Neuronal stem cell (in vitro differentiated cells): Measurements from ENCODE around the gene HES5.

Experiments
- DNase-seq: peaks from one replicate; pipeline ENCODE4 v3.0.0-alpha.2; 2013; ENCODE audit warnings: low spot score
- H2AFZ ChIP-seq: one replicate; pipeline ENCODE4 v1.6.1; 2013; ENCODE audit warnings: mild to moderate bottlenecking, low read length, inconsistent platforms
- H2AK5ac ChIP-seq: 2 replicates; pipeline ENCODE4 v1.6.1; 2013; ENCODE audit warnings: low read depth, mild to moderate bottlenecking, inconsistent platforms, low read length, moderate library complexity, mixed read lengths
- H2BK120ac ChIP-seq: 2 replicates; pipeline ENCODE4 v1.6.1; 2013; ENCODE audit warnings: low read depth, mild to moderate bottlenecking, inconsistent platforms, low read length, moderate library complexity, mixed read lengths
- H2BK12ac ChIP-seq: one replicate; pipeline ENCODE4 v1.6.1; 2013; ENCODE audit warnings: low read length, inconsistent platforms
- H2BK15ac ChIP-seq: 2 replicates; pipeline ENCODE4 v1.6.1; 2013; ENCODE audit warnings: mild to moderate bottlenecking, low read length, inconsistent platforms, mixed read lengths
- H2BK5ac ChIP-seq: one replicate; pipeline ENCODE4 v1.6.1; 2013; ENCODE audit warnings: inconsistent platforms, mild to moderate bottlenecking, low read length, moderate library complexity
- H3K14ac ChIP-seq: one replicate; pipeline ENCODE4 v1.6.1; 2013; ENCODE audit warnings: low read length, inconsistent platforms
- H3K18ac ChIP-seq: 2 replicates; pipeline ENCODE4 v1.6.1; 2013; ENCODE audit warnings: low read length, inconsistent platforms
- H3K23ac ChIP-seq: 2 replicates; pipeline ENCODE4 v1.6.1; 2013; ENCODE audit warnings: low read depth, mild to moderate bottlenecking, mixed read lengths, low read length, inconsistent platforms; ENCODE audit not compliant: poor library complexity
- H3K27ac ChIP-seq: replicated peaks from 3 replicates; pipeline ENCODE4 v1.5.1; 2013; ENCODE audit warnings: low read length, inconsistent platforms
- H3K27me3 ChIP-seq, 3 experiments: 2 replicates each; pipeline ENCODE4 v1.6.1; 2013; ENCODE audit warnings: low read length in 3 of 3, mild to moderate bottlenecking in 2 of 3, inconsistent platforms in 1 of 3, low read depth in 1 of 3, mixed read lengths in 1 of 3, moderate library complexity in 1 of 3; ENCODE audit not compliant: control insufficient read depth in 3 of 3, insufficient read depth in 3 of 3
- H3K36me3 ChIP-seq, 2 donors: replicated peaks in 1 of 2; 2 replicates each; pipeline ENCODE4 v1.6.1; 2013; ENCODE audit warnings: low read length in 2 of 2; ENCODE audit not compliant: control insufficient read depth in 2 of 2, insufficient read depth in 2 of 2
- H3K4ac ChIP-seq: 2 replicates; pipeline ENCODE4 v1.6.1; 2013; ENCODE audit warnings: inconsistent platforms, mild to moderate bottlenecking, low read length, moderate library complexity
- H3K4me1 ChIP-seq, 2 donors: 1 replicate in 1 of 2; 2 replicates in 1 of 2; pipeline ENCODE4 v1.6.1; 2013; ENCODE audit warnings: low read length in 2 of 2, low read depth in 1 of 2; ENCODE audit not compliant: control insufficient read depth in 2 of 2, insufficient read depth in 1 of 2
- H3K4me2 ChIP-seq: one replicate; pipeline ENCODE4 v1.6.1; 2013; ENCODE audit warnings: mild to moderate bottlenecking, low read length, inconsistent platforms; ENCODE audit not compliant: insufficient read depth, poor library complexity, severe bottlenecking
- H3K4me3 ChIP-seq, 2 donors: 2 replicates each; pipeline ENCODE4 v1.5.1; 2013; ENCODE audit warnings: low read length in 2 of 2, mild to moderate bottlenecking in 2 of 2, inconsistent platforms in 1 of 2, moderate library complexity in 1 of 2
- H3K79me1 ChIP-seq: one replicate; pipeline ENCODE4 v1.6.1; 2013; ENCODE audit warnings: low read depth, mild to moderate bottlenecking, inconsistent platforms, low read length, moderate library complexity
- H3K9ac ChIP-seq: one replicate; pipeline ENCODE4 v1.6.1; 2013; ENCODE audit warnings: mild to moderate bottlenecking, low read depth, low read length, inconsistent platforms; ENCODE audit not compliant: poor library complexity
- H3K9me3 ChIP-seq, 2 donors: replicated peaks in 1 of 2; 2 replicates each; pipeline versions ENCODE3 to v1.6.1; 2013; ENCODE audit warnings: low read length in 2 of 2, mild to moderate bottlenecking in 2 of 2, inconsistent platforms in 1 of 2, low read depth in 1 of 2, mixed read lengths in 1 of 2, moderate library complexity in 1 of 2; ENCODE audit not compliant: control insufficient read depth in 2 of 2, insufficient read depth in 1 of 2
- H4K8ac ChIP-seq: one replicate; pipeline ENCODE4 v1.6.1; 2013; ENCODE audit warnings: low read depth, mild to moderate bottlenecking, inconsistent platforms, low read length, moderate library complexity
- H4K91ac ChIP-seq: one replicate; pipeline ENCODE4 v1.6.1; 2013; ENCODE audit warnings: low read length, low read depth, mild to moderate bottlenecking, inconsistent platforms; ENCODE audit not compliant: poor library complexity
- whole genome bisulfite sequencing, 2 donors: extraction: QIAGEN DNeasy Blood & Tissue Kit; methylation state at CpG; one replicate each; pipeline ENCODE4 v1.1.7; 2013; ENCODE audit warnings: missing lambda C conversion rate in 2 of 2, mixed read lengths in 1 of 2; ENCODE audit not compliant: insufficient read length in 2 of 2, insufficient replicate concordance in 1 of 2; ENCODE audit errors: extremely low coverage in 2 of 2; 5-methylcytosine and 5-hydroxymethylcytosine counted together

HES5 gene

DNA sequence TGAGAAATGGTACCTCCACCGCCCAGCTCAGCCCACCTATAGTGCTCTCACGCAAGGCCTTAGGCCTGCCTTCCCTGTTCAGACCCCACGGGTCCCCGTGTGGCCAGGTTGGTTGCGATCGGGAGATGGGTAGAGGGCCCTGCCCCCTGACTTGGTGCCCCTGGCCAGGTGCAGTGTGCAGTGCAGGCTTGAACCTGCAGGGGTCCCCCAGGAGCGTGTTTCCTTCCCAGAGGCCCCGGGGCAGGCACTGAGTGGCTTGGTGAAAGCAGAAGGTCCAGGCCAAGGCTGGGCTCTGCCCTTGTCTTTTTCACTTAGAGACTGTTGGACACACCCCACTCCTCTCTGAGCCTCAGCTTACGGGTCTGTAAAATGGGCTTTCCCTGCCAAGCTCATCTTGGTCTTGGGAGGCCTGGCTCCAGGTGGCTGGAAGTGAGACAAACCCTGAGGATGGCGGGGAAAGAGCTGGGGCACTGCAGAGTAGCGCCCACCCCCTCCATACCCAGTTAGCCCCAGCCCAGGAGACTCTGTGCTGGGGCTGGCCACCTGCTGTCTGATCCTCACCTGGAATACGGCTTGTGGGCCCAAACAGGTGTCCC is 9.3 kb upstream of the HES5 start:
- H2BK12ac ChIP-seq = peak overlapping the region; percentile 84
- peak overlapping the region; percentile 99 for H2AK5ac ChIP-seq
- H3K9ac ChIP-seq = peak overlapping the region; percentile 51
- H3K27me3 ChIP-seq = peaks cover 0 to 48% (median 6%) of the 10 kb centered on the region in 3 experiments
- no peak for DNase-seq
- no peaks in the 10 kb centered on the region for H3K36me3 ChIP-seq
- no CpG with 5 or more reads among the region's 12 CpGs for WGBS, 2 donors
- peak overlapping the region; percentile 100 for H2BK120ac ChIP-seq
- H2AFZ ChIP-seq = no peak overlapping the region
- no peak overlapping the region for H3K14ac ChIP-seq
- peak overlapping the region; percentile 50 for H3K23ac ChIP-seq
- peaks cover 4 to 5% of the 10 kb centered on the region in 2 donors for H3K9me3 ChIP-seq
- peak overlapping the region; percentile 94 for H3K18ac ChIP-seq
- peaks cover 40 to 63% of the 10 kb centered on the region in 2 donors for H3K4me1 ChIP-seq
- H4K91ac ChIP-seq = peak overlapping the region; percentile 74
- H3K4me2 ChIP-seq = no peak overlapping the region
- peak overlapping the region; percentile 13 for H2BK15ac ChIP-seq
- H3K79me1 ChIP-seq = peaks cover 12% of the 10 kb centered on the region
- H2BK5ac ChIP-seq = peak overlapping the region; percentile 96
- H3K27ac ChIP-seq = no peak overlapping the region
- H3K4ac ChIP-seq = peak overlapping the region; percentile 79
- H3K4me3 ChIP-seq = no peak overlapping the region
- no peak overlapping the region for H4K8ac ChIP-seq

DNA sequence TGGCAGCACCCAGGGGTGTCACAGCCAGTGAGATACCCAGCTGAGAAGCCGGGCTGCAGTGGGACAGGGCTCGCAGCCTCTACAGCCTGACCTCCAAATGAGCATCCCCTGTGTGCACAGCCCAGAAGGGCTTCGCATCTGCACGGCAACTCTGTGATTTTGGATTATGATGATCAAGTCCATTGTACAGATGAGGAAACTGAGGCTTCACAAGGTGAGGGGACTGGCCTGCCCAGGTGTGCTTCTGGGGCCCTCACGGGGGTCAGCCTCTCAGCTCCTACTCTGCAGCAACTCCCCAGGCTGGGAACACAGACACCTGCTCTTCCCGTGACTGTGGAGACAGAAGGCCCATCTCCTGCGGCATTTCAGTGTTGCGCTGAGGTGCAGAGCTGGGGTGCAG is 8.8 kb upstream of the HES5 start:
- H2BK12ac ChIP-seq = peak overlapping the region; percentile 99
- no peak overlapping the region for H4K8ac ChIP-seq
- no peaks in the 10 kb centered on the region for H3K36me3 ChIP-seq
- peaks cover 0 to 52% (median 6%) of the 10 kb centered on the region in 3 experiments for H3K27me3 ChIP-seq
- peaks cover 38 to 60% of the 10 kb centered on the region in 2 donors for H3K4me1 ChIP-seq
- H3K18ac ChIP-seq = peak overlapping the region; percentile 94
- H3K4me2 ChIP-seq = no peak overlapping the region
- H3K9ac ChIP-seq = no peak overlapping the region
- no peak overlapping the region for H3K27ac ChIP-seq
- no peak overlapping the region for H3K23ac ChIP-seq
- H2AK5ac ChIP-seq = peak overlapping the region; percentile 99
- H4K91ac ChIP-seq = peak overlapping the region; percentile 74
- no peak overlapping the region for H3K14ac ChIP-seq
- peak overlapping the region; percentile 96 for H2BK5ac ChIP-seq
- no peak overlapping the region for H2AFZ ChIP-seq
- WGBS, 2 donors = no CpG with 5 or more reads among the region's 8 CpGs
- H3K79me1 ChIP-seq = peaks cover 12% of the 10 kb centered on the region
- peaks cover 4 to 5% of the 10 kb centered on the region in 2 donors for H3K9me3 ChIP-seq
- H2BK15ac ChIP-seq = peak overlapping the region; percentile 13
- H3K4me3 ChIP-seq = no peak overlapping the region
- peak overlapping the region; percentile 18 for H2BK120ac ChIP-seq
- no peak for DNase-seq
- peak overlapping the region; percentile 27 for H3K4ac ChIP-seq

DNA sequence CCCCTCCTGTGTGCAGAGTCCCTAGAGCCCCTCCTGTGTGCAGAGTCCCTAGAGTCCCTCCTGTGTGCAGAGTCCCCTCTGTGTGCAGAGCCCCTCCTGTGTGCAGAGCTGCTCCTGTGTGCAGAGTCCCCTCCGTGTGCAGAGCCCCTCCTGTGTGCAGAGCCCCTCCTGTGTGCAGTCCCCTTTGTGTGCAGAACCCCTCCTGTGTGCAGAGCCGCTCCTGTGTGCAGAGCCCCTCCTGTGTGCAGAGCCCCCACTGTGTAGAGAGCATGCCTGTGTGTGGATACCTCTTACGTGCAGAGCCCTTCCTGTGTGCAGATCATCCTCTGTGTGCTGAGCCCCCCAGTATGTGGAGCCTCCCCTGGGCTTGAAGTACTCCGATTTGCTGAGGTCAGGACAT is 8.3 kb upstream of the HES5 start:
- Histone ChIP-seq H3K4me3 (no peak overlapping the region), H3K4me2 (no peak overlapping the region), H3K79me1 (peaks cover 12% of the 10 kb centered on the region), H2AFZ (no peak overlapping the region), H2AK5ac (peak overlapping the region; percentile 99), H2BK12ac (peak overlapping the region; percentile 99), H2BK120ac (peak overlapping the region; percentile 18), H3K9me3 (peaks cover 4 to 5% of the 10 kb centered on the region in 2 donors), H4K91ac (peak overlapping the region; percentile 34), H3K4ac (no peak overlapping the region), H2BK15ac (peak overlapping the region; percentile 69), H3K4me1 (peaks cover 34 to 60% of the 10 kb centered on the region in 2 donors), H3K27me3 (peaks cover 0 to 56% (median 6%) of the 10 kb centered on the region in 3 experiments), H3K27ac (no peak overlapping the region), H3K23ac (no peak overlapping the region), H3K36me3 (no peaks in the 10 kb centered on the region), H3K18ac (peak overlapping the region; percentile 94), H3K9ac (no peak overlapping the region), H3K14ac (no peak overlapping the region), H4K8ac (no peak overlapping the region), H2BK5ac (peak overlapping the region; percentile 96)
- WGBS, 2 donors = no CpG with 5 or more reads among the region's 4 CpGs
- DNase-seq = no peak

DNA sequence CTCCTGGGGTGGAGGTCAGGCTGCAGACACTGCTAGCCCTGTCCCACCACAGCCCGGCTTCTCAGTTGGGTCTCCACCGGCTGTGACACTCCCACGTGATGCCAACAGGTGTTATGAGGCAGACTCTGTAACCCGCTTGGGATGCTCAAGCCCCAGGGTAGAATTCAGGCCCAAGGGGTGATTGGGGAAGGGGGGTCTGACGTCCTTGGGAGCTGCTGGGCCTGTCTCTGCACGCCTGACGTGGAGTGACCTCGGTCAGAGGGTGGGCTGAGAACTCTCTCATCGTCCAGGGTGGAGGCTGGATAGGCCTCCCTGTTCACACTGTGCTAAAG is 7.7 kb upstream of the HES5 start:
- Histone ChIP-seq H3K79me1 (peaks cover 12% of the 10 kb centered on the region), H2AK5ac (peak overlapping the region; percentile 98), H3K4me3 (no peak overlapping the region), H3K9me3 (peaks cover 4 to 5% of the 10 kb centered on the region in 2 donors), H3K36me3 (no peaks in the 10 kb centered on the region), H3K27ac (no peak overlapping the region), H3K14ac (peak overlapping the region; percentile 91), H3K23ac (no peak overlapping the region), H4K8ac (no peak overlapping the region), H2AFZ (no peak overlapping the region), H3K4me1 (peaks cover 33 to 60% of the 10 kb centered on the region in 2 donors), H4K91ac (peak overlapping the region; percentile 74), H3K4ac (no peak overlapping the region), H2BK15ac (peak overlapping the region; percentile 69), H3K9ac (no peak overlapping the region), H2BK5ac (peak overlapping the region; percentile 96), H3K27me3 (peaks cover 0 to 59% (median 6%) of the 10 kb centered on the region in 3 experiments), H3K4me2 (no peak overlapping the region), H2BK12ac (peak overlapping the region; percentile 93), H3K18ac (peak overlapping the region; percentile 44), H2BK120ac (peak overlapping the region; percentile 17)
- DNase-seq = no peak
- no CpG with 5 or more reads among the region's 9 CpGs for WGBS, 2 donors
